Osteoblast (primary cell): Measurements from ENCODE around the gene KCNJ4. TPM values are rescaled to one million over a fixed set of nuclear protein-coding genes. Genes with fewer than 3 reads are reported as not detected.

ENCODE experiments used
- DNase-seq: peaks from one replicate; pipeline ENCODE4 v3.0.0; 2011; ENCODE audit warnings: low spot score, mixed read lengths; ENCODE audit not compliant: insufficient read length; ENCODE audit errors: missing footprints
- H2AFZ ChIP-seq: 2 replicates; pipeline ENCODE4 v1.6.0; 2011; ENCODE audit warnings: mild to moderate bottlenecking, low read length
- H3K27ac ChIP-seq: 2 replicates; pipeline ENCODE4 v1.5.1; 2011; ENCODE audit warnings: mild to moderate bottlenecking, low read depth, low read length, moderate library complexity
- H3K27me3 ChIP-seq: 2 replicates; pipeline ENCODE4 v1.6.0; 2012; ENCODE audit warnings: mild to moderate bottlenecking, control low read depth, inconsistent platforms, low read length, moderate library complexity; ENCODE audit not compliant: insufficient read depth
- H3K36me3 ChIP-seq: 2 replicates; pipeline ENCODE4 v1.5.1; 2011; ENCODE audit warnings: mild to moderate bottlenecking, low read length, control low read depth, moderate library complexity; ENCODE audit not compliant: insufficient read depth
- H3K4me1 ChIP-seq: 2 replicates; pipeline ENCODE4 v1.5.1; 2011; ENCODE audit warnings: mild to moderate bottlenecking, low read length, control low read depth, moderate library complexity; ENCODE audit not compliant: insufficient read depth
- H3K4me2 ChIP-seq: 2 replicates; pipeline ENCODE4 v1.6.0; 2011; ENCODE audit warnings: mild to moderate bottlenecking, low read length; ENCODE audit not compliant: insufficient read depth
- H3K4me3 ChIP-seq: fragments of 200-600 bp; sonication (generic); 3 replicates; pipeline ENCODE4 v1.5.1; 2012; ENCODE audit warnings: mild to moderate bottlenecking, low read length, inconsistent platforms; ENCODE audit not compliant: insufficient read depth
- H3K79me2 ChIP-seq: 2 replicates; pipeline ENCODE4 v1.6.0; 2012; ENCODE audit warnings: mild to moderate bottlenecking, low read length, control low read depth, inconsistent platforms; ENCODE audit not compliant: insufficient read depth
- H3K9me3 ChIP-seq: 2 replicates; pipeline ENCODE4 v1.5.1; 2011; ENCODE audit warnings: low read depth, low read length, control low read depth
- H4K20me1 ChIP-seq: 2 replicates; pipeline ENCODE4 v1.6.0; 2012; ENCODE audit warnings: mild to moderate bottlenecking, low read length, control low read depth; ENCODE audit not compliant: insufficient read depth
- total RNA-seq: library from RNA; depleted of rRNA; stranded (reverse); fragments of >200 nt; gene quantifications from 2 replicates; pipeline ENCODE4 v1.2.3, GENCODE V29; 2012
- TF ChIP-seq, protein P1 (sequence below): IDR thresholded peaks from 2 replicates; pipeline ENCODE4 v1.5.1; 2011; ENCODE audit warnings: mild to moderate bottlenecking, low read depth, low read length, moderate library complexity; ENCODE audit errors: extremely low read depth

KCNJ4 gene
- total RNA-seq, 1 donor, result not detected

DNA sequence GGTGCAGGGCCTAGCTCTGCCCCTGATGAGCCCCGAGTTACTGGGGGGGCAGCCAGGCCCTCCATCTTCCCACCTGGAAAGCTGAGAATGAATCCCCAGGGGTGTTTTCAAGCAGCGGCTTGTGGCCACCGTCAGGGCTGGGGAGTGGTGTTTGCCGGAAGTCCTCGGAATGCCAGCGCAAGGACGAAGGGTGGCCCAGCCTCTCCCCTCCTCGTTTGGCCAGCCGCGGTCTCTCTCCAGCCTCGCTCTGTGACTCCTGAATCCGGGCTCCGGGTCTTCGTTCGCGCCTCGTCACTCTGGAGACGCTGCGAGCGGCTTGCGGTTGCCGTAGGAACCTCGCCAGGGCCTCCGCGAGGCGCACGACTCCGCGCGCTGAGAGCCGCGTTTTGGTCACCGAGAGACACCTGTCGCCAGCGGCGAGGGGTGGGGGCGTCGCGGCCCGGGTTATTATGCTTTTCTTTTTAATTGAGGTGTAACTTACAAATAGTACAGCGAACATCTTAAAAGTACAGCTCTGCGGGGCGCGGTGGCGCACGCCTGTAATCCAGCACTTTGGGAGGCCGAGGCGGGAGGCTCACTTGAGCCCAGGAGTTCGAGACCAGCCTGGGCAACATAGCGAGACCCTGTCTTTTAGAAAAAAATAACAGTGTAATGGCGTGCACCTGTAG is 6.5 kb upstream of the KCNJ4 start:
- Histone ChIP-seq H3K4me1 (peaks cover 9% of the 10 kb centered on the region), H3K36me3 (no peaks in the 10 kb centered on the region), H4K20me1 (no peaks in the 10 kb centered on the region), H3K4me2 (peak overlapping the region; percentile 53), H3K27ac (no peak overlapping the region), H3K4me3 (peak overlapping the region; percentile 35), H3K27me3 (peaks cover 65% of the 10 kb centered on the region), H3K79me2 (no peaks in the 10 kb centered on the region), H2AFZ (peak overlapping the region; percentile 51), H3K9me3 (no peaks in the 10 kb centered on the region)
- peak; percentile 98 for DNase-seq
- TF ChIP-seq, protein P1, sequence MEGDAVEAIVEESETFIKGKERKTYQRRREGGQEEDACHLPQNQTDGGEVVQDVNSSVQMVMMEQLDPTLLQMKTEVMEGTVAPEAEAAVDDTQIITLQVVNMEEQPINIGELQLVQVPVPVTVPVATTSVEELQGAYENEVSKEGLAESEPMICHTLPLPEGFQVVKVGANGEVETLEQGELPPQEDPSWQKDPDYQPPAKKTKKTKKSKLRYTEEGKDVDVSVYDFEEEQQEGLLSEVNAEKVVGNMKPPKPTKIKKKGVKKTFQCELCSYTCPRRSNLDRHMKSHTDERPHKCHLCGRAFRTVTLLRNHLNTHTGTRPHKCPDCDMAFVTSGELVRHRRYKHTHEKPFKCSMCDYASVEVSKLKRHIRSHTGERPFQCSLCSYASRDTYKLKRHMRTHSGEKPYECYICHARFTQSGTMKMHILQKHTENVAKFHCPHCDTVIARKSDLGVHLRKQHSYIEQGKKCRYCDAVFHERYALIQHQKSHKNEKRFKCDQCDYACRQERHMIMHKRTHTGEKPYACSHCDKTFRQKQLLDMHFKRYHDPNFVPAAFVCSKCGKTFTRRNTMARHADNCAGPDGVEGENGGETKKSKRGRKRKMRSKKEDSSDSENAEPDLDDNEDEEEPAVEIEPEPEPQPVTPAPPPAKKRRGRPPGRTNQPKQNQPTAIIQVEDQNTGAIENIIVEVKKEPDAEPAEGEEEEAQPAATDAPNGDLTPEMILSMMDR, result no peak

DNA sequence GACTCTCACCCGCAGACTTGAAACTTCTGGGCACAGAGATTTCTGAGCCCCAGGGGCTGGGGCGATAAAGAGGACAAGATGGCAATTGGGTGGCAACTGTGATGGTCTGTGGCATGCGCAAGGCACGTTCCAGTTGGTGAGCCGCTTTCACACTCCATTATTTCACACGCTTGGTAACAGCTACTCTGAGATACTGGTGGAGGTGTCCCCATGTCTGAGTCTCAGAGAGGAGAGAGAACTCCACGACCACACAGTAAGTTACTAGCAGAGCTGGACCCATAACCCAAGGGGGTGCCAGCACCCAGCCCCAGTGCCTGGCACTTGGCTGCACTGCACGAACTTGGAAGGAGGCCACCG is 6.0 kb upstream of the KCNJ4 start:
- peak; percentile 85 for DNase-seq
- Histone ChIP-seq H3K79me2 (no peaks in the 10 kb centered on the region), H2AFZ (no peak overlapping the region), H3K4me3 (peak overlapping the region; percentile 35), H3K4me2 (no peak overlapping the region), H3K27me3 (peaks cover 70% of the 10 kb centered on the region), H3K9me3 (no peaks in the 10 kb centered on the region), H3K4me1 (peaks cover 9% of the 10 kb centered on the region), H4K20me1 (peaks cover 2% of the 10 kb centered on the region), H3K36me3 (no peaks in the 10 kb centered on the region), H3K27ac (no peak overlapping the region)
- TF ChIP-seq, protein P1, result no peak

DNA sequence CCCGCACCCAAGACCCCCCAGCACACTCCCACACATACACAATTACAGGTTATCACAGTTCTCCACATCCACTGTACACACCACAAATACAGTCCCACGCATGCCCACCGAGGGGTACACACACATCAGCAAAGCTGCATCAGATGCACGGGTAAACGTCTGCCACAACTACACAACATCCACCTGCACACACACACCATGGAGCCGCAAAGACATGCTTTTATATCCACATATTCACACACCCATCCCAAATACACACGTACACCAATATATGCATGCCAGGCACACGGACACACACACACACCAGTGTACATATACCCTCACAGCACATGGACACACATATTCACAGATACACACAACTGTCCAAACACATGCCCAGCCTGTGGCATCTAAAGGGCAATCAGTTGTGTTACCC is 5.4 kb upstream of the KCNJ4 start:
- H3K27ac ChIP-seq, result no peak overlapping the region
- no peaks in the 10 kb centered on the region for H3K36me3 ChIP-seq
- H3K9me3 ChIP-seq, result no peaks in the 10 kb centered on the region
- peaks cover 72% of the 10 kb centered on the region for H3K27me3 ChIP-seq
- H2AFZ ChIP-seq, result no peak overlapping the region
- peaks cover 9% of the 10 kb centered on the region for H3K4me1 ChIP-seq
- no peak overlapping the region for H3K4me2 ChIP-seq
- peaks cover 2% of the 10 kb centered on the region for H4K20me1 ChIP-seq
- TF ChIP-seq, protein P1, result no peak
- no peak overlapping the region for H3K4me3 ChIP-seq
- peak; percentile 72 for DNase-seq
- H3K79me2 ChIP-seq, result no peaks in the 10 kb centered on the region

DNA sequence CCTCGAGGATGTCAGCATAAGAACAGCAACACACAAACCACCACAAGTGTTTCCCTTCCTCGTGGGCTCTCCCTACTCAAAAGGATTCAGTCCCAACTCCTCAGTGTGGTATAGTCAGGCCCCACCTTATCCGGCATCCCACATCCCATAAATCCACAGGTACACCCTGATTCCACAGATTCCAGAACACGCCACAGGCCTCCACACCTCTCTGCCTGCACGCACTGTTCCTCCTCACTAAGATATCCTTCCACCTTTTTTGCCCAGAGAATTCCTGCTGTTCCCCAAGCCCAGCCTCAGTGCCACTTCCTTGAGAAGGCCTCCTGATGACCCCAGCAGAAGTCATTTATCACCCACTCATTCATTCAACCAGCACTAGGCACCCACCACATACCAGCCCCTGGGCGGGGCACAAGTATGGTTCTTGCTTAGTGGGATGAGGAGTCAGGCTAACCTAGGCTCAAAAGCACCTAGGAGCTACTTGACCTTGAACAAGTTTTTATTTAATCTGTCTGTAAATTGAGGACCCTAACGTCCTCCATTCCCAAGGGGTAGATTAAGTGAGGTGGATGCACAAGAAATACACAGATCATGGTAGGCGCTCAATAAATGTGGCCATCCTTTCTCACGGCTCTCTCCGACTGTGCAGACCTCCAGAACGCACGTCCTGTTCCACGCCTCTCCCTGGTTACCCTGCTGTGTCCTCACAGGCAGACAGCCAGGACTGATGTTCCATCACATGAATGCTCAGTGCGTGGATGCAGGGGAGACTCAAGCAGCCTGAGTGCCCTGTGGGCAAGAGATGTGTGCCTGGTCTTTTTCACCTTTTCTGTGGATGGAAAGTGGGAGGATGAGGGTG is 2.1 kb upstream of the KCNJ4 start:
- H3K4me3 ChIP-seq, result no peak overlapping the region
- H3K36me3 ChIP-seq, result no peaks in the 10 kb centered on the region
- TF ChIP-seq, protein P1, result no peak
- no peak overlapping the region for H3K4me2 ChIP-seq
- no peaks in the 10 kb centered on the region for H3K9me3 ChIP-seq
- no peak overlapping the region for H3K27ac ChIP-seq
- peaks cover 2% of the 10 kb centered on the region for H4K20me1 ChIP-seq
- DNase-seq, result peak; percentile 67
- H3K4me1 ChIP-seq, result peaks cover 9% of the 10 kb centered on the region
- peaks cover 86% of the 10 kb centered on the region for H3K27me3 ChIP-seq
- H3K79me2 ChIP-seq, result no peaks in the 10 kb centered on the region
- H2AFZ ChIP-seq, result no peak overlapping the region
